Activated CD8-positive, alpha-beta T cell treated with anti-CD3 and anti-CD28 coated beads for 36 hours (primary cell): ENCODE results near the gene SPINK5. TPM values are rescaled to one million over a fixed set of nuclear protein-coding genes. Genes with fewer than 3 reads are reported as not detected.

Experiments
- ATAC-seq: fragments of 200-7000 bp; cut with Tn5 transposase; one replicate; pipeline ENCODE4 v1.10.0; 2021; ENCODE audit warnings: mild to moderate bottlenecking, moderate library complexity
- CTCF ChIA-PET: fragments of 350-600 bp; sonication (Branson Sonifier 250); formaldehyde crosslinking; loops from one replicate; lab custom pipeline; 2021; ENCODE audit warnings: antibody characterized with exemption; lab: Charles Lee
- POLR2A ChIA-PET: fragments of 350-600 bp; sonication (Branson Sonifier 250); formaldehyde crosslinking; loops from one replicate; lab custom pipeline; 2021; ENCODE audit warnings: antibody characterized with exemption; lab: Charles Lee
- DNase-seq: peaks from one replicate; pipeline ENCODE4 v3.0.0-alpha.2; 2020
- H3K27ac Mint-ChIP-seq: one replicate; pipeline ENCODE4 v1.8.0; 2021; ENCODE audit warnings: mild to moderate bottlenecking, mixed read lengths
- H3K27me3 Mint-ChIP-seq: one replicate; pipeline ENCODE4 v1.8.0; 2021; ENCODE audit warnings: mixed read lengths
- H3K36me3 Mint-ChIP-seq: one replicate; pipeline ENCODE4 v1.8.0; 2021; ENCODE audit warnings: low read depth, mixed read lengths
- H3K4me1 Mint-ChIP-seq: one replicate; pipeline ENCODE4 v1.8.0; 2021; ENCODE audit warnings: low read depth, mixed read lengths
- H3K4me3 Mint-ChIP-seq: one replicate; pipeline ENCODE4 v1.8.0; 2021; ENCODE audit warnings: mild to moderate bottlenecking, moderate library complexity, mixed read lengths
- H3K9me3 Mint-ChIP-seq: one replicate; pipeline ENCODE4 v1.8.0; 2021; ENCODE audit warnings: mixed read lengths
- CTCF ChIP-seq: fragments of 200-600 bp; IDR thresholded peaks from one replicate; pipeline ENCODE4 v1.8.0; 2022; ENCODE audit warnings: antibody characterized with exemption, mild to moderate bottlenecking
- intact Hi-C: fragments of 100-400 bp; cut with micrococcal nuclease; formaldehyde crosslinking; loops from one replicate; pipeline ENCODE4 v1.10.0; 2022
- total RNA-seq, 2 experiments: library from RNA; stranded (reverse); gene quantifications; one replicate each; pipeline ENCODE4 v1.2.3, GENCODE V29; 2021

The SPINK5 gene
- total RNA-seq, 2 experiments from 2014 or later, result not detected

GRCh38 chr5:148168246-148168645 is 104.5 kb downstream of the SPINK5 start, which contains the start of gene SPINK14:
Gene SPINK14, plus strand, starts transcription at chr5:148168546. Its CDS starts 1,187 bp downstream, at chr5:148169733.
- POLR2A ChIA-PET, result no interaction called here
- DNase-seq (no peak), ATAC-seq (no peak)
- TF ChIP-seq CTCF, result no peak
- H3K4me3 Mint-ChIP-seq, result no peak within 1 kb of the TSS
- H3K27me3 Mint-ChIP-seq, result peaks cover 1% of the 10 kb centered on the region
- H3K4me1 Mint-ChIP-seq, result no peaks in the 10 kb centered on the region
- no peaks in the 10 kb centered on the region for H3K9me3 Mint-ChIP-seq
- no peaks in the 10 kb centered on the region for H3K36me3 Mint-ChIP-seq
- intact Hi-C loops, result no loop called here
- CTCF ChIA-PET, result no interaction called here
- no peak within 1 kb of the TSS for H3K27ac Mint-ChIP-seq

GRCh38 chr5:148172377-148172776 is 108.6 kb downstream of the SPINK5 start:
- ChIA-PET POLR2A (no interaction called here), CTCF (interaction anchor here (0.9 kb wide), 1 partner anchor 559 kb away, joined by 4 read pairs; no protein-coding TSS in a partner anchor)
- Mint-ChIP-seq H3K4me3 (no peak overlapping the region), H3K9me3 (no peaks in the 10 kb centered on the region), H3K36me3 (no peaks in the 10 kb centered on the region), H3K27ac (no peak overlapping the region), H3K27me3 (peaks cover 5% of the 10 kb centered on the region), H3K4me1 (no peaks in the 10 kb centered on the region)
- TF ChIP-seq CTCF, result no peak
- ATAC-seq (no peak), DNase-seq (no peak)
- intact Hi-C loops, result no loop called here

GRCh38 chr5:148176480-148176879 is 112.7 kb downstream of the SPINK5 start:
- Mint-ChIP-seq H3K4me1 (no peaks in the 10 kb centered on the region), H3K4me3 (no peak overlapping the region), H3K9me3 (no peaks in the 10 kb centered on the region), H3K36me3 (no peaks in the 10 kb centered on the region), H3K27ac (no peak overlapping the region), H3K27me3 (peaks cover 10% of the 10 kb centered on the region)
- intact Hi-C loops, result loop anchor here (5.0 kb wide), 1 partner anchor 556 kb away; no protein-coding TSS in a partner anchor
- ChIA-PET POLR2A (no interaction called here), CTCF (interaction anchor here (2.8 kb wide), 1 partner anchor 554 kb away, joined by 10 read pairs; no protein-coding TSS in a partner anchor)
- ATAC-seq (no peak), DNase-seq (no peak)
- TF ChIP-seq CTCF, result no peak

GRCh38 chr5:148177207-148177606 is 113.4 kb downstream of the SPINK5 start:
- CTCF ChIA-PET, result no interaction called here
- ATAC-seq (no peak), DNase-seq (no peak)
- POLR2A ChIA-PET, result interaction anchor here (0.9 kb wide), 1 partner anchor 23 kb away, joined by 3 read pairs; no protein-coding TSS in a partner anchor
- Mint-ChIP-seq H3K4me3 (no peak overlapping the region), H3K27me3 (peaks cover 10% of the 10 kb centered on the region), H3K36me3 (no peaks in the 10 kb centered on the region), H3K9me3 (no peaks in the 10 kb centered on the region), H3K4me1 (no peaks in the 10 kb centered on the region), H3K27ac (no peak overlapping the region)
- intact Hi-C loops, result loop anchor here (5.0 kb wide), 1 partner anchor 555 kb away; no protein-coding TSS in a partner anchor
- TF ChIP-seq CTCF, result no peak

- Mint-ChIP-seq H3K36me3 (no peaks in the 10 kb centered on the region), H3K4me1 (no peaks in the 10 kb centered on the region), H3K4me3 (no peak overlapping the region), H3K9me3 (no peaks in the 10 kb centered on the region), H3K27me3 (peaks cover 15% of the 10 kb centered on the region), H3K27ac (no peak overlapping the region)
- peak; percentile 72 for TF ChIP-seq CTCF
- intact Hi-C loops, result loop anchor here (5.0 kb wide), 1 partner anchor 553 kb away; no protein-coding TSS in a partner anchor
- ChIA-PET CTCF (interaction anchor here (0.8 to 2.9 kb wide), 25 partner anchors 9 to 858 kb away, joined by 3 to 38 read pairs (median 4); no protein-coding TSS in a partner anchor), POLR2A (no interaction called here)
- DNase-seq (peak; percentile 4), ATAC-seq (peak; percentile 67)
Measured at GRCh38 chr5:148179234-148179824, 115.5 kb downstream of the SPINK5 start.
